ENCODE measurements around the gene PTPRK.

DNA sequence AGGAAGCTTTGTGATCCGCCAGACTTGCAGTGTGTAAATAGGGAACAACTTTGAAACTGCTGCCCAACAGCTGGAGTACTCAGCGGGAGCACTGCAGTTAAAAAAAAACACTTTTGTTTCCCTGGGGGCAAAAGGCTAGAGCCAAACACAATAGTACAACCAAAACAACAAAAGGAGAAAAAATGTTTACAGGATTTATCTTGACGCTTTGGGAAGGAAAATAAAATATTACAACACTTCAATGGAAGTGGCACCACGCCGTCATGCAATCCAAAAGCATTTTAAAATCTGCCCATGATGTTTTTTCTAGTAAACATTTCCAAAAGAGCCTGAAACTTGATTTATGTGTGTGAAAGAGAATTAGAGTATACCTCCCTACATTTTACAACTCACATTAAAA lies 26.0 kb downstream of the PTPRK start:
- TF ChIP-seq POLR2A (IDR thresholded peaks at IDR 0.05; ENCODE audit: borderline replicate concordance, extremely low read depth, insufficient read depth, insufficient read length), result no peak
- TF ChIP-seq EZH2 (IDR thresholded peaks at IDR 0.05), result no peak
- TF ChIP-seq, protein P1, sequence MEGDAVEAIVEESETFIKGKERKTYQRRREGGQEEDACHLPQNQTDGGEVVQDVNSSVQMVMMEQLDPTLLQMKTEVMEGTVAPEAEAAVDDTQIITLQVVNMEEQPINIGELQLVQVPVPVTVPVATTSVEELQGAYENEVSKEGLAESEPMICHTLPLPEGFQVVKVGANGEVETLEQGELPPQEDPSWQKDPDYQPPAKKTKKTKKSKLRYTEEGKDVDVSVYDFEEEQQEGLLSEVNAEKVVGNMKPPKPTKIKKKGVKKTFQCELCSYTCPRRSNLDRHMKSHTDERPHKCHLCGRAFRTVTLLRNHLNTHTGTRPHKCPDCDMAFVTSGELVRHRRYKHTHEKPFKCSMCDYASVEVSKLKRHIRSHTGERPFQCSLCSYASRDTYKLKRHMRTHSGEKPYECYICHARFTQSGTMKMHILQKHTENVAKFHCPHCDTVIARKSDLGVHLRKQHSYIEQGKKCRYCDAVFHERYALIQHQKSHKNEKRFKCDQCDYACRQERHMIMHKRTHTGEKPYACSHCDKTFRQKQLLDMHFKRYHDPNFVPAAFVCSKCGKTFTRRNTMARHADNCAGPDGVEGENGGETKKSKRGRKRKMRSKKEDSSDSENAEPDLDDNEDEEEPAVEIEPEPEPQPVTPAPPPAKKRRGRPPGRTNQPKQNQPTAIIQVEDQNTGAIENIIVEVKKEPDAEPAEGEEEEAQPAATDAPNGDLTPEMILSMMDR (IDR thresholded peaks at IDR 0.05 in 2 of 3, conservative IDR thresholded peaks at IDR 0.05 in 1 of 3; ENCODE audit: borderline replicate concordance in 1 of 3, insufficient read depth in 1 of 3, low read depth in 2 of 3, low read length in 2 of 3), result no peak
- TF ChIP-seq RAD21 (IDR thresholded peaks at IDR 0.05; ENCODE audit: low read depth), result no peak
- TF ChIP-seq, protein P2, sequence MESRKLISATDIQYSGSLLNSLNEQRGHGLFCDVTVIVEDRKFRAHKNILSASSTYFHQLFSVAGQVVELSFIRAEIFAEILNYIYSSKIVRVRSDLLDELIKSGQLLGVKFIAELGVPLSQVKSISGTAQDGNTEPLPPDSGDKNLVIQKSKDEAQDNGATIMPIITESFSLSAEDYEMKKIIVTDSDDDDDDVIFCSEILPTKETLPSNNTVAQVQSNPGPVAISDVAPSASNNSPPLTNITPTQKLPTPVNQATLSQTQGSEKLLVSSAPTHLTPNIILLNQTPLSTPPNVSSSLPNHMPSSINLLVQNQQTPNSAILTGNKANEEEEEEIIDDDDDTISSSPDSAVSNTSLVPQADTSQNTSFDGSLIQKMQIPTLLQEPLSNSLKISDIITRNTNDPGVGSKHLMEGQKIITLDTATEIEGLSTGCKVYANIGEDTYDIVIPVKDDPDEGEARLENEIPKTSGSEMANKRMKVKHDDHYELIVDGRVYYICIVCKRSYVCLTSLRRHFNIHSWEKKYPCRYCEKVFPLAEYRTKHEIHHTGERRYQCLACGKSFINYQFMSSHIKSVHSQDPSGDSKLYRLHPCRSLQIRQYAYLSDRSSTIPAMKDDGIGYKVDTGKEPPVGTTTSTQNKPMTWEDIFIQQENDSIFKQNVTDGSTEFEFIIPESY (IDR thresholded peaks at IDR 0.05; ENCODE audit: extremely low read depth, insufficient replicate concordance, low read length), result no peak
- TF ChIP-seq POLR2AphosphoS5 (IDR thresholded peaks at IDR 0.05; ENCODE audit: low read depth, low read length), result no peak
- TF ChIP-seq CEBPB (IDR thresholded peaks at IDR 0.05; ENCODE audit: low read depth), result no peak
- no peak for TF ChIP-seq ZFX (IDR thresholded peaks at IDR 0.05)
- TF ChIP-seq SP1 (IDR thresholded peaks at IDR 0.05; ENCODE audit: low read depth), result no peak
- TF ChIP-seq, protein P3, sequence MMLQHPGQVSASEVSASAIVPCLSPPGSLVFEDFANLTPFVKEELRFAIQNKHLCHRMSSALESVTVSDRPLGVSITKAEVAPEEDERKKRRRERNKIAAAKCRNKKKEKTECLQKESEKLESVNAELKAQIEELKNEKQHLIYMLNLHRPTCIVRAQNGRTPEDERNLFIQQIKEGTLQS (IDR thresholded peaks at IDR 0.05), result no peak
- TF ChIP-seq, protein P4, sequence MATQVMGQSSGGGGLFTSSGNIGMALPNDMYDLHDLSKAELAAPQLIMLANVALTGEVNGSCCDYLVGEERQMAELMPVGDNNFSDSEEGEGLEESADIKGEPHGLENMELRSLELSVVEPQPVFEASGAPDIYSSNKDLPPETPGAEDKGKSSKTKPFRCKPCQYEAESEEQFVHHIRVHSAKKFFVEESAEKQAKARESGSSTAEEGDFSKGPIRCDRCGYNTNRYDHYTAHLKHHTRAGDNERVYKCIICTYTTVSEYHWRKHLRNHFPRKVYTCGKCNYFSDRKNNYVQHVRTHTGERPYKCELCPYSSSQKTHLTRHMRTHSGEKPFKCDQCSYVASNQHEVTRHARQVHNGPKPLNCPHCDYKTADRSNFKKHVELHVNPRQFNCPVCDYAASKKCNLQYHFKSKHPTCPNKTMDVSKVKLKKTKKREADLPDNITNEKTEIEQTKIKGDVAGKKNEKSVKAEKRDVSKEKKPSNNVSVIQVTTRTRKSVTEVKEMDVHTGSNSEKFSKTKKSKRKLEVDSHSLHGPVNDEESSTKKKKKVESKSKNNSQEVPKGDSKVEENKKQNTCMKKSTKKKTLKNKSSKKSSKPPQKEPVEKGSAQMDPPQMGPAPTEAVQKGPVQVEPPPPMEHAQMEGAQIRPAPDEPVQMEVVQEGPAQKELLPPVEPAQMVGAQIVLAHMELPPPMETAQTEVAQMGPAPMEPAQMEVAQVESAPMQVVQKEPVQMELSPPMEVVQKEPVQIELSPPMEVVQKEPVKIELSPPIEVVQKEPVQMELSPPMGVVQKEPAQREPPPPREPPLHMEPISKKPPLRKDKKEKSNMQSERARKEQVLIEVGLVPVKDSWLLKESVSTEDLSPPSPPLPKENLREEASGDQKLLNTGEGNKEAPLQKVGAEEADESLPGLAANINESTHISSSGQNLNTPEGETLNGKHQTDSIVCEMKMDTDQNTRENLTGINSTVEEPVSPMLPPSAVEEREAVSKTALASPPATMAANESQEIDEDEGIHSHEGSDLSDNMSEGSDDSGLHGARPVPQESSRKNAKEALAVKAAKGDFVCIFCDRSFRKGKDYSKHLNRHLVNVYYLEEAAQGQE (IDR thresholded peaks at IDR 0.05; ENCODE audit: low read depth), result no peak
- no peak for TF ChIP-seq CBX3 (IDR thresholded peaks at IDR 0.05; ENCODE audit: low read depth)
